ENCODE data around the gene XYLT1.
"Not testable (repeated sequence)": the region's sequence is repeated elsewhere in the genome, so short reads cannot be mapped to it uniquely, and the experiment has no call there.

Gene XYLT1

DNA sequence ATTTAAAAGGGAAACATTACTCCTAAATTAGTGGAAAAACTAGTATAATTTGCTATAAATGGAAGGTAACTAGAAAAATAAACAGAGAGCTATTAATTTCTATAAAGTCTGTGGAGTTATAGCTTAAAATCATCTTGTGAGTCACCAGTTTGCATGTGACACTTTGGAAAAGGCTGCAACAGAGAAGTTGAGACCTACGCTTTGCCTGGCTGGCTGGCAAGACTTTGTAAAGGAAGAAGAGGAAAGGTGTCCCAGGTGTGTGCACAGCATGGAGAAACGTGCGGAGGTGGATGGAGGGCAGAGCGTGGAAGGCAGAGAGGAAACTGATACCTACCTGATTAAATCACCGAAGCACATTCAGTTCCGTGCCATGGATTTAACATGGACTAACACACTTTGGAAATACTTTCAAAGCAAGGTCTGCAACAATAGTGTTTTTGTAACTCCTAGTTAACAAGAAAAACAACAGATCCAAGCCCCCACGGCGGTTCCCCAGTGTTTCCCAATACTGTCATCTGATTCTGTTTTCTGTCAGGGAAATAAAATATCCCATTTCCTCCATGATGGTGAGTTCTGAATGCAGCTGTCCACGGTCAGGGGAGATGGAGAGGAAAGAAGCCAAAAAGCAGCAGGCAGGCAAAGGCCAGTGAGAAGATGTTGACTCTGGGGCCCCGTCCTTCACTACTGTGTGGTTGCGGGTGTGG, 134.8 kb downstream of the XYLT1 start:
- no peak for DNase-seq
- in situ Hi-C loops (cut with HindIII; ENCODE audit: low pct_ligation_motif_present, low sequenced_read_pairs): no loop called here
- Histone ChIP-seq H3K27me3 (replicated peaks) (no peaks in the 10 kb centered on the region), H3K36me3 (replicated peaks) (no peaks in the 10 kb centered on the region), H3K4me3 (ENCODE audit: low read depth, low read length) (no peak overlapping the region), H3K27ac (no peak overlapping the region)
- TF ChIP-seq CTCF (IDR thresholded peaks at IDR 0.05; ENCODE audit: low read depth, low read length, missing control alignments): no peak

- in situ Hi-C loops (cut with HindIII; ENCODE audit: low pct_ligation_motif_present, low sequenced_read_pairs); H3K27ac ChIP-seq; H3K4me3 ChIP-seq (ENCODE audit: low read depth, low read length); H3K27me3 ChIP-seq (replicated peaks); H3K36me3 ChIP-seq (replicated peaks); DNase-seq: not testable (repeated sequence)
Measured at GRCh38 chr16:17335406-17335805, 135.4 kb downstream of the XYLT1 start.

- no peaks in the 10 kb centered on the region for H3K27me3 ChIP-seq (replicated peaks)
- H3K4me3 ChIP-seq (ENCODE audit: low read depth, low read length): no peak overlapping the region
- no peak for TF ChIP-seq CTCF (IDR thresholded peaks at IDR 0.05; ENCODE audit: low read depth, low read length, missing control alignments)
- in situ Hi-C loops (cut with HindIII; ENCODE audit: low pct_ligation_motif_present, low sequenced_read_pairs): no loop called here
- H3K36me3 ChIP-seq (replicated peaks): no peaks in the 10 kb centered on the region
- H3K27ac ChIP-seq: no peak overlapping the region
- no peak for DNase-seq
Measured at GRCh38 chr16:17334096-17334495, 136.7 kb downstream of the XYLT1 start.

DNA sequence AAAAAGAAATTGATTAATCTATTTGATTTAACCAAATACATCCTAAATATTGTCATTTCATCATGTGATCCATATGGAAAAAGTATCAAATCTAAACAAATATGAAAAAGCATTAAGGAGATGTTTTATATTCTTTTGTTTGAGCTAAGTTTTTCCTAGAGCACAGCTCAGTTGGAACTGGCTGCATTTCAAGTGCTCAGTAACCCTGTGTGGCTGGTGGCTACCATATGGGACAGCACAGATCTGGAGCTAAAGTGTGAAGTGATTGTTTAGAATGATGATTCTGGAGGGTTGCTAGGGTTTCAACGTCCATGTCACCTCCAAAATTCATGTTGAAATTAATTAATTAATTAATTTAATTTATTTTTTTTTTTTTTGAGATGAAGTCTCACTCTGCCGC, 137.5 kb downstream of the XYLT1 start:
- no peak for DNase-seq
- in situ Hi-C loops (cut with HindIII; ENCODE audit: low pct_ligation_motif_present, low sequenced_read_pairs): no loop called here
- TF ChIP-seq CTCF (IDR thresholded peaks at IDR 0.05; ENCODE audit: low read depth, low read length, missing control alignments): no peak
- no peaks in the 10 kb centered on the region for H3K27me3 ChIP-seq (replicated peaks)
- H3K4me3 ChIP-seq (ENCODE audit: low read depth, low read length): no peak overlapping the region
- no peaks in the 10 kb centered on the region for H3K36me3 ChIP-seq (replicated peaks)
- H3K27ac ChIP-seq: no peak overlapping the region

DNA sequence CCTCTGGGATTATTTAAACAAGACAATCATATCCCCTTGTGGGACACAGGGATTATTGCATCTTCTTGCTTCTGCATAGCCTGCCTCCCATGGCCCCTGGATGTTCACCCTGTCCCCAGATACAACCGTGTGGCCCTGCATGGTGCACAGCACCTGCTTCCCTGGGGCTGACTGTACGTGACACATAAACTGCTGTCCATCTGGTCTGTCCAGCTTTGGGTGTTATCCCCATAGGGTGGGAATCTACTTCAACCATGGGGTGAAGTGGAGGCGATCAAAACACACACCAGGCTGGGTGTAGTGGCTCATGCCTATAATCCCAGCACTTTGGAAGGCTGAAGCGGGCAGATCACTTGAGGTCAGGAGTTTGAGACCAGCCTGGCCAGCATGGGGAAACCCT, 138.8 kb downstream of the XYLT1 start:
- no peak overlapping the region for H3K27ac ChIP-seq
- in situ Hi-C loops (cut with HindIII; ENCODE audit: low pct_ligation_motif_present, low sequenced_read_pairs): no loop called here
- DNase-seq: no peak
- no peak for TF ChIP-seq CTCF (IDR thresholded peaks at IDR 0.05; ENCODE audit: low read depth, low read length, missing control alignments)
- H3K27me3 ChIP-seq (replicated peaks): no peaks in the 10 kb centered on the region
- H3K36me3 ChIP-seq (replicated peaks): no peaks in the 10 kb centered on the region
- no peak overlapping the region for H3K4me3 ChIP-seq (ENCODE audit: low read depth, low read length)

DNA sequence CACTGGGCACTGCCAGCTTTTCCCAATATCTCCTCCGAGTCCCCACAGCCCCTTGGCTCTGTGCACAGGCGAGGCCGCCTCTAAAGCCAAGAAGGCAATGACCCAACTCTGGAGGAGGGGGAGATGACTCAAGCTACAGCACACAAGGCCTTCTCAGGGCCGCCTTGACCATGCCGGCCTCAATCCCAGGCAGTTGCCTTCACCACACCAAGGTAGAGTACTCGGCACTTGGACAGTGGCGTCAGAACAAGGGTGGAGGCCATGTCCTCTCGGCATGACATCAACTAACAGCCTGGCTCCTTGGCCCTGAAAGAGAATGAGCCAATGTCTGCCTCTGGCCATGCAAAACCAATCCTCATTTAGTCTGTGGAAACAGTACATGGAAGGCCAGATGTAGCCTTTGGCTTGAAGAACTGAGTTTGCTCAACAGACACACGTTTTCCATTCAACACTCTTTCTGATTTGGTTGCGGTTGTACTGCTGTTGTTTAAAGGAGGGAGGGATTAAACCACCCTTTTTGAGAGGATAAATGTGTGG, 139.6 kb downstream of the XYLT1 start:
- no peak for TF ChIP-seq CTCF (IDR thresholded peaks at IDR 0.05; ENCODE audit: low read depth, low read length, missing control alignments)
- DNase-seq: no peak
- H3K27ac ChIP-seq: no peak overlapping the region
- in situ Hi-C loops (cut with HindIII; ENCODE audit: low pct_ligation_motif_present, low sequenced_read_pairs): no loop called here
- no peaks in the 10 kb centered on the region for H3K27me3 ChIP-seq (replicated peaks)
- H3K4me3 ChIP-seq (ENCODE audit: low read depth, low read length): no peak overlapping the region
- no peaks in the 10 kb centered on the region for H3K36me3 ChIP-seq (replicated peaks)

All from brain microvascular endothelial cell (primary cell).